HG02970 (cell line): ENCODE results near the gene RITA1.
"Not testable (repeated sequence)": the region's sequence is repeated elsewhere in the genome, so short reads cannot be mapped to it uniquely, and the experiment has no call there.

Experiments
- ATAC-seq: cut with Tn5 transposase; IDR thresholded peaks from one replicate; pipeline ENCODE4 v1.9.1; 2021; ENCODE audit warnings: mild to moderate bottlenecking, moderate library complexity, moderate number of reproducible peaks; ENCODE audit not compliant: unreplicated experiment, low FRiP score

Gene RITA1

GRCh38 chr12:113185180-113186032, at the start of gene RITA1, which contains the start of gene DDX54:
TSS of gene RITA1 (plus strand) at chr12:113185721. CDS start at chr12:113186747, 1,026 bp downstream.
TSS of gene DDX54 (minus strand) at chr12:113185478. CDS start at chr12:113185451, 27 bp downstream.
- ATAC-seq: peak; percentile 52

DNA sequence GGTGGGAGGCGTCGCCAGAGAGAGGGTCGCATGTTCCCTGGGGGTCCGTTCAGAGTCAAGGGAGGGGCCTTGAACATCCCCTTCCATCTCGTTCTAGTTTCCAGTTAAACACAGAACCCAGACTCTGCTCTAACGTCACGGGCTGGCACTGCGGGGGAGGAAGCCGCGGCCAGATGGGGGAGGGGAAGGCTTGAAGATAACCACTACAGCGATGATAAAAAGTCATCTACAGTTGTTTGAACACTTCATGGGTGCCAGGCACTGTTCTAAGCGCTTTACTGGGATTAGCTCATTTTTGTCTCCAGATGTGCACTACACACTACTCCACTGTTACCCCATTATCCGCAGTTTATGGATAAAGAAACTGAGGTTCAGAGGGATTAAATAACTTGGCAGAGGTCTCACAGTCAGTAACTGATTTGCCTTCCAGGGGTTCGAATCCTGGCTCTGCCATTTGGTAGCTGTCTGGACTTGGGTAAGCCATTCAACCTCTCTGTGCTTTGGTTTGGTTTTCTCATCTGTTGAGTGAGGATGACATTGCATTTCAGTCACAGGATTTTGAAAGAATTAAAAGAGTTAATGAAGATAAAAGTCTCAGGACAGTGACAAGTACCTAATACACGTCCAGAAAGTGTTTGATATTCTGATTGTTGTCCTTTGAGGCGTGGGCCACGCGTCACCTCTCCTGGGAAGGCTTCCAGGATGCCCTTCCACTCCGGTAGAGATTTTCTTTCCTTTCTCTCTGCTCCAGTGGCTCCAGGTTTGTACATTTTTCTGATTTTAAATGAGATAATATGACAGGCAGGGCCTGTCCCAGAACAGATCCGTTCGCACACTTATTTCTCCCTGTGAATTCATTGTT, 49.2 kb upstream of the RITA1 start:
- ATAC-seq: no peak

GRCh38 chr12:113136990-113137511, 48.5 kb upstream of the RITA1 start:
- ATAC-seq: no peak

GRCh38 chr12:113137861-113138783, 47.4 kb upstream of the RITA1 start:
- ATAC-seq: no peak

GRCh38 chr12:113138826-113139225, 46.7 kb upstream of the RITA1 start:
- no peak for ATAC-seq

DNA sequence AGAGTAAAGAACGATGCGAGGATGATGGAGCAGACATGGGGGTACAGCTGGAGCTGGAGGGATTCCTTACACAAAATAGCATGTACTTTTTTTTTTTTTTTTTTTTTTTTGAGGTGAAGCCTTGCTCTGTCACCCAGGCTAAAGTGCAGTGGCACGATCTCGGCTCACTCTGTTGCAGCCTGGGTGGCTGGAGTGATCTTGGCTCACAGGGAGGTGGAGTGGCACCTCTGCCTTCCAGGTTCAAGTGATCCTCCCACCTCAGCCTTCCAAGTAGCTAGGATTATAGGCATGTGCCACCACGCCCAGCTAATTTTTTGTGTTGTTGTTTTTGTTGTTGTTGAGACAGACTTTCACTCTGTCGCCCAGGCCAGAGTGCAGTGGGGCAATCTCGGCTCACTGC, 44.8 kb upstream of the RITA1 start:
- ATAC-seq: no peak

DNA sequence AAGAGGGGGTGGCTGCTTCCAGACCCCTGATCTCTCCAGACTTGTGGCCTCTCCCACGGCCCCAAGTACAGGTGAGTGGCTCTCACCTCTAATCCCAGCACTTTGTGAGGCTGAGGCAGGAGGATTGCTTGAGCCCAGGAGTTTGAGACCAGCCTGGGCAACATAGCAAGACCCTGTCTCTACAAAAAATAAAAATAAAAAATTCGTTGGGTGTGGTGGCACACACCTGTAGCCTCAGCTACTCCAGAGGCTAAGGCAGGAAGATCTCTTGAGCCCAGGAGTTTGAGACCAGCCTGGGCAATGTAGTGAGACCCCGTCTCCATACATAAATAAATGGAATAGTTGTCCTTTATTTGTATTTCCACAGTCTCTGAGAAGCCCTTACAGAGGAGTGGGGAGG, 43.8 kb upstream of the RITA1 start:
- ATAC-seq: not testable (repeated sequence)

DNA sequence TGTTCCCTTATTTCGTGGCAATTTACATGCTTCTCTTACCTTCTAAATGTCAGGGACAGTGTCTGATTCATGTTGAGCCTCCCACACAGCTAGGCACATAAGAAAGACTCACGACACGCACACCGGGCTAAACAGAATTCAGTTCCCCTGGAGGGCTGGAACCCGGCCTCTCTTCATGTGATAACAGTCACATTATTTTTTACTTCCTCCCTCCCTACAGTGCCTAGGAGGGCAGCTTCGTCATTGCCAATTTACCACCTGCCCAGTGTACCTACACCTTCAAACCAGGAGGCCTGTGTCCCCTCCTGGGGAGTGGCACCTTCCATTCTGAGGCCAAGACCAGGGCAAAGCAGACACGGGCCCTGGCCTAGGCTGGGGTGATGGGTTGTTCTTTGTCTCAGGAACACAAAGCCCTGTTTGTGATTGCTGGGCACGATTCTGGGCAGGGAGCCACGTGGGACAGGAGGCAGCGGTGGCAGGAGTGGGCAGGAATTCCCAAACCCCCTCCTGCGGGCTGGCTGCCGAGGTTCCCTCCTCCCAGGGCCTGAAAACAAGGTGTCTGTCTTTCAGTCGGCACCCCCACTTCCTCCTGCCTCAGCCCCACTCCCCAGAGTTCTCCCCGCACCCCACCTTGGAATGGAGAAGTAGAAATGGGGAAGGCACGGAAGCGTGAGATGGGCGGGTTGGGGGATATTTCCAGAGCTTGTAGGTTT, 43.2 kb upstream of the RITA1 start:
- ATAC-seq: no peak

- no peak for ATAC-seq
Measured at GRCh38 chr12:113142886-113143332, 42.6 kb upstream of the RITA1 start.

GRCh38 chr12:113143959-113144358, 41.6 kb upstream of the RITA1 start:
- no peak for ATAC-seq

- ATAC-seq: no peak
Measured at GRCh38 chr12:113144806-113145205, 40.7 kb upstream of the RITA1 start.

GRCh38 chr12:113145720-113146551, 39.6 kb upstream of the RITA1 start:
- no peak for ATAC-seq

GRCh38 chr12:113146999-113147398, 38.5 kb upstream of the RITA1 start:
- ATAC-seq: no peak

DNA sequence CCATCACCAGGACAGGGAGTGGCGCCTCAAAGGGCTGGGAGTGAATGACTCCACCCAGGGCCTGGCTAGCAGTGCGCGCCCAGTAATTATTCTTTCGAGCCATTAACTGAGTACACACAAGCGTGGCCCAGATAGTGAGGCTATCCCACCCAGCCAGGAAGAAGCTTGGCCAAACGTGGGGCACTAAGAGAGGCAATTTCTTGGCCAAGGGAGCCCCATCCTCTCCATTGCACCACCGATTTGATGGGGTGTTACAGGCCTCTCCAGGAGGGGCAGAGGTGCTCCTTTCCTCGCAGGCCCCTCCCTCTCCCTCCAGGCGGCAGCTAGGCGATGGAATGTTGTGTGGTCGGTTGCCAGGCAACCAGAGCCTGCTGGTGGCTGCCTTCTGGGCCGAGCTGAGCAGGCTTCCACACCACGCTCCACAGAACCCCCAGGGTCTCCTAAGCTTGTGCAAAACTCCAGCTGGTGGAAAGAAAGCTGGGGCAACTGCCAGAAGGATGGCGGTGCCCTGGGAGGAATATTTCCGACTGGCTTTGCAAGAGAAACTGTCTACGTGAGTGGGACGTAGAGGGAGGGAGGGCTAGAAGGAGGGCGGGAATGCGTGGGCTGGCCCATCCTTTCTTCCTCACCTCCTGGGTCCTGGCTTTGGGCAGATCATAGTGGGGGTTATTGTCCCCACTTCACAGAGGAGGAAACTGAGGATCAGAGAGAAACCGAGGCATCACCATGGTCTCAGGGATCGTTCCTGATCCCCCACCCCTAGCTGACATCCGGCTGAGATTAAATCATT, 36.0 kb upstream of the RITA1 start, which contains the start of gene CFAP73:
TSS of gene CFAP73 (plus strand) at position 364 of the 790 bp plus-strand sequence. CDS start at position 498, 134 bp downstream.
- ATAC-seq: no peak

DNA sequence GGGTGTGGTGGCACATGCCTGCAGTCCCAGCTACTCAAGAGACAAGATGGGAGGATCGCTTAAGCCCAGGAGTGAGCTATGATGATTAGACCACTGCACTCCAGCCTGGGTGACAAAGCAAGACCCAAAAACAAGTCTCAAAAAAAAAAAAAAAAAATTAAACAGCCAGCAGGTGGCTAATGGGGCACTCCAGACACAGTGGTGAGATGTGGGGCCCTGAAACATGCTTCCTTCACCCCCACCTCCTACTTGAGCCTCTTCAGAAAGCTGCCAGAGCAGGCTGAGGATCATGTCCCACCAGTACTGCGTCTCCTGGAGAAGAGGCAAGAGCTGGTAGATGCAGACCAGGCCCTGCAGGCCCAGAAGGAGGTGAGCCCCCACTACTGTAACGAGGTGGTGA, 33.9 kb upstream of the RITA1 start:
- ATAC-seq: no peak

DNA sequence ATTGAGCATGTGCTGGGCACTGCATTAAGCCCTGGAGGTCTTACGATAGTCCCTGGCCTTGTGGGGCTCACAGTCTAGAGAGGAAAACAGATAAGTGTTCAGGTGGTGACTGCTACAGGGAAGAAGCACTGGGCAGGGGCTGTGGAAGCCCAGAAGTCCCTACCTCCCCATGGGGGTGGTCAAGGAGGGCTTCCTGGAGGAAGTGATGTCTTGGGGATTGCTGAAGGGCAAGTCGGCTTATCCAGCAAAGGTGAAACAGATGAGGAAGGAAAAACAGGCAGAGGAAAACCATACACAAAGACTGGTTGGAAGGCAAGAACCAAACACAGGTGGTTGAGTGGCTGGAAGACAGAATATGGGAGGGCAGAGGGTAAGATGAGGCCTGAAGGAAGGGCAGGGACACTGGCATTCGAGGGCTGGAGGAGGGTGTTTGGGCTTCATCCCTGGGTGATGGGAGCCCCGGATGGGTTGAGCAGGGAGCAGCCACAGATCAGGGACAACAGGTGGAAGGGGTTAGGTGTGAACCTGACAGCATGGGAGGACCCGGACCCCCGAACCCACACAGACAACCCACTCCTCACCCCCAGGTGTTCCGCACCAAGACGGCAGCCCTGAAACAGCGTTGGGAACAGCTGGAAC, 33.2 kb upstream of the RITA1 start:
- ATAC-seq: no peak
